Vagina (tissue), 2 donors: ENCODE measurements around the gene DNAJC21.

ENCODE experiments used
- POLR2A ChIP-seq, 2 donors: fragments of 450-650 bp; IDR thresholded peaks; one replicate each; pipeline ENCODE4 v1.6.1; 2017; ENCODE audit warnings: antibody characterized with exemption in 2 of 2, mild to moderate bottlenecking in 2 of 2, moderate library complexity in 2 of 2
- POLR2AphosphoS5 ChIP-seq, 2 donors: sonication (generic); formaldehyde crosslinking; IDR thresholded peaks; one replicate each; pipeline ENCODE4 v1.9.0; 2017; ENCODE audit warnings: antibody characterized with exemption in 2 of 2, mild to moderate bottlenecking in 2 of 2, low read depth in 1 of 2; ENCODE audit not compliant: insufficient read depth in 1 of 2
- TF ChIP-seq, protein P1 (sequence below), 3 experiments: fragments of 450-650 bp in 2 of 3; fragments of 200-600 bp in 1 of 3; sonication (generic) in 1 of 3; IDR thresholded peaks; one replicate each; pipeline ENCODE4 v1.5.1; 2017 to 2019; ENCODE audit warnings: antibody characterized with exemption in 3 of 3, mild to moderate bottlenecking in 2 of 3, moderate library complexity in 2 of 3

- TF ChIP-seq, protein P1, sequence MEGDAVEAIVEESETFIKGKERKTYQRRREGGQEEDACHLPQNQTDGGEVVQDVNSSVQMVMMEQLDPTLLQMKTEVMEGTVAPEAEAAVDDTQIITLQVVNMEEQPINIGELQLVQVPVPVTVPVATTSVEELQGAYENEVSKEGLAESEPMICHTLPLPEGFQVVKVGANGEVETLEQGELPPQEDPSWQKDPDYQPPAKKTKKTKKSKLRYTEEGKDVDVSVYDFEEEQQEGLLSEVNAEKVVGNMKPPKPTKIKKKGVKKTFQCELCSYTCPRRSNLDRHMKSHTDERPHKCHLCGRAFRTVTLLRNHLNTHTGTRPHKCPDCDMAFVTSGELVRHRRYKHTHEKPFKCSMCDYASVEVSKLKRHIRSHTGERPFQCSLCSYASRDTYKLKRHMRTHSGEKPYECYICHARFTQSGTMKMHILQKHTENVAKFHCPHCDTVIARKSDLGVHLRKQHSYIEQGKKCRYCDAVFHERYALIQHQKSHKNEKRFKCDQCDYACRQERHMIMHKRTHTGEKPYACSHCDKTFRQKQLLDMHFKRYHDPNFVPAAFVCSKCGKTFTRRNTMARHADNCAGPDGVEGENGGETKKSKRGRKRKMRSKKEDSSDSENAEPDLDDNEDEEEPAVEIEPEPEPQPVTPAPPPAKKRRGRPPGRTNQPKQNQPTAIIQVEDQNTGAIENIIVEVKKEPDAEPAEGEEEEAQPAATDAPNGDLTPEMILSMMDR (IDR thresholded peaks at IDR 0.05), result no peak
- TF ChIP-seq POLR2AphosphoS5 (IDR thresholded peaks at IDR 0.05; ENCODE audit: insufficient read depth in 1 of 2, low read depth in 1 of 2) (no peak), POLR2A (IDR thresholded peaks at IDR 0.05) (no peak)
Observed at GRCh38 chr5:34976347-34976746, 47.0 kb downstream of the DNAJC21 start.
